GM21367 (cell line): ENCODE data around the gene F3.

Experiments
- ATAC-seq: cut with Tn5 transposase; IDR thresholded peaks from one replicate; pipeline ENCODE4 v1.9.1; 2021; ENCODE audit not compliant: unreplicated experiment

The F3 gene

DNA sequence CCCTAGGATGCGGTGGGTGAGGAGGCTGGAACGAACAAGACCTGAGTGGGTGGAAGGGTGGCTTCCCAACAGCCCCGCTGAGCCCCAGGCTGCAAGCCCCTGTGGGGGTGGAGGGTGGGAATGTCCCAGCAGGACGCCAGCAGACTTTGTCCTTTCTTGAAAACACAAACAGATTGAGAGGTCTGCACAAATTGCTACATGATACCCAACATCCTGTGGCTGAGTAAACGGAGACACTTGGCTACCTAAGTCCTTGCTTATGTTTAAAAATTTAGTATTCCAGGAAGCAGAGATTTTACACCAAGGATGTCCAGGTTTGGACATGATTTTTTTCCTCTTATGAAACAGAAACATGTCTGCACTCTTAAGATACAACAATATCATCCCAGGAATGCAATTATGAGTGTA, 11.8 kb upstream of the F3 start:
- no peak for ATAC-seq

- ATAC-seq: no peak
Observed at GRCh38 chr1:94552071-94552586, 10.6 kb upstream of the F3 start.

DNA sequence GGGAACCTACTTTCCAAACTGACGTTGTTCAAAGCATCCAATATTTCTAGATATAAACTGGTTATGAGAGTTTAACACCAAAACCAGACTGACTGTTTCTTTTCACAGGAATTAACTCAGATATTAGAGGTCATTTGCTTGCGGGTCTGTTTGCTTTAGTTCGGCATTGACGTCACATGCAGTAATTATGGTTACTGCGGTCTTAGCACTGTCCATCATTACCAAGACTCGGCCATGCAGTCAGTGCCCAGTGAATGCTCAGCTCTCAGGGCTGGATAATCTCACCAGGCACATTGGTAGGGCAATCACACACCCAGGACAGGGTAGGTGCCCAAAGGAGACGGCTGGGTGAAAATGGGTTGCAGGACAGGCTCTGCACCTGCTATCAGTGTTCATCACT, 9.9 kb upstream of the F3 start:
- ATAC-seq: no peak

- no peak for ATAC-seq
Observed at GRCh38 chr1:94550800-94551241, 9.3 kb upstream of the F3 start.

- ATAC-seq: no peak
Observed at GRCh38 chr1:94550396-94550795, 8.8 kb upstream of the F3 start.

DNA sequence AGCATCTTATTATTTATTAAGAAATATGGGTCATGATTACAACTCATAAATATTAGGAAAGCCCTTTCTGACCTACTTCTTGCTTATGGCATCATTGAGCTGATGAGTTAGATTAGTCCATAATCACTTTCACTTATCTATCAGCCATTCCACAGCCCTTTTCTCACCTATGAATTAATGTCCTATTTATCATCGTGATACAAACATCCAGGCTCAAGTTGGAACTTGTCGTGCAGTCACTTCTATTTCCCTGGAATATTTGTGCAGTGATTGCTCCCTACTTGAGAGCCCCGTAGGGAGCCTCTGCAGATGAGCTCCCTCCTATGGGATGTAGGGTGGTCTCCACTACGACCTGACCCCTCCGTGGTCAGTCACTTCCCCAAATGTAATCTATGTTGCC, 8.1 kb upstream of the F3 start:
- ATAC-seq: no peak

- no peak for ATAC-seq
Observed at GRCh38 chr1:94544706-94545490, 3.3 kb upstream of the F3 start.

- no peak for ATAC-seq
Observed at GRCh38 chr1:94543893-94544635, 2.5 kb upstream of the F3 start.

GRCh38 chr1:94543001-94543400, 1.4 kb upstream of the F3 start:
- ATAC-seq: no peak

DNA sequence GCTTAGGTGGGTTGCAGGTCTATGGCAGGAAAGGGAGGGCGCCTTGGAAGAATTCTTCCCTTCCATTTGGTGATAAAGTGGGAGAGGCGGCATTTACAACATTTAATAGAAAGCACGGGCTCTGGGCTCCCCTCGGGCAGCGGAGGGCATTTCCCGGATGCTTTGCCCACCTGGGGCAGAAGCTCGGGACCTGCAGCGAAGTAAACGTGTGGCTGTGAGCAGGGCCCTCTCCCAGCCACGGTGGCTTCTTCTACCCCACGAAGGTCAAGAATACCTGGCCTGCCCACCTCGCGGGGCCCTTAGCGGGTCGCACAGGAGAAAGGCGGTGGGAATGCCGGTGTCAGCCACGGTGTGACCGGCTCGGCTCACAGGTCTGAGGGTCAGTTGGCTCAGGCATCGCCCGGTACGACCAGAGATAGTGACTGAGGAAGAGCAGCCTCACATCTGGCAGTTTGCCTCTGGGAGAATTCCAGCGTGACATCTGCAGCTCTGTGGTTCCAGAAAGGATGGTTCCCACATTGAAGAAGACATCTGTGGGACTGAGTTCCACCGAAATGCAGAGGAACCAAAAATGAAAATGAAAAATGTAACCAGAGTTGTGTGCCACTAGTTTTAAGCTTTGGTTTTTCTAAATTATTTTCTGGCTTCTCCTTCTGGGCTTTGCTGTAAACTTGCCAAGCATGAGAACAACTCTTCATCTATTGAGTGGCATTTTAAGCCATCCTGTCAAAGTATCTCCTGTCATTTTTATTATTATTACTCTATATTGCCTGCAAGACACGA, 720 bp upstream of the F3 start:
- no peak for ATAC-seq

GRCh38 chr1:94540440-94541245, 916 bp downstream of the F3 start:
- no peak for ATAC-seq

GRCh38 chr1:94539496-94539895, 2.1 kb downstream of the F3 start:
- no peak for ATAC-seq

- no peak for ATAC-seq
Observed at GRCh38 chr1:94538243-94538827, 3.2 kb downstream of the F3 start.

DNA sequence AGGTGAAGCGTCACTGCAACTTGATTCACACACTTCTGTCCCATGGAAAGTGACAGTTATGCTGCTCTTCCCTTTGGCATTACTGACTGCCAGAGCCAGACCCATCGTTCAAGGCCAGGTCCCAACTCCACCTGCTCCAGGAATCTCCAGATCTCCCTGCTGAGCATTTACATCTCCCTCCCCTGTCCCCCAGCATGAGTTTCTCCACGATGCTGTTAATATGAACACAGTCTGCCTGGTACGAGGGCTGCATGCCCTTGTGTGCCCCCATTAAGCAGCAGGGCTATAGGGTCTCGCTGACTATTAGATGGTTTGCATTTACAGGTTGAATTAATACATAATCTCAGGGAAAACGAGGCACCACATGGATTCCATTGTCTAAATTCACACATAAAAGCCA, 4.3 kb downstream of the F3 start:
- ATAC-seq: no peak

DNA sequence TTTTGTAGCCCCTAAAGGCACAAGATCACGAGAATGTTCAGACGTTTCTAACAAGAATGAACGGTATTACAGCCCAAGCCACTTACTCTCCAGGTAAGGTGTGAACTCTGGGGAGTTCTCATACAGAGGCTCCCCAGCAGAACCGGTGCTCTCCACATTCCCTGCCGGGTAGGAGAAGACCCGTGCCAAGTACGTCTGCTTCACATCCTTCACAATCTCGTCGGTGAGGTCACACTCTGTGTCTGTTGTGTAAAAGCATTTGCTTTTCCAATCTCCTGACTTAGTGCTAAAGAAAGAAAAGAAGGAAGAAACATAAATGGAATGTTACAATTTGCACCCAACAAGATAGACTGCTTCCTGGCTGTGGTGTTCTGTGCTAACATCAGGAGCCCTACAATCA, 5.7 kb downstream of the F3 start:
- no peak for ATAC-seq

DNA sequence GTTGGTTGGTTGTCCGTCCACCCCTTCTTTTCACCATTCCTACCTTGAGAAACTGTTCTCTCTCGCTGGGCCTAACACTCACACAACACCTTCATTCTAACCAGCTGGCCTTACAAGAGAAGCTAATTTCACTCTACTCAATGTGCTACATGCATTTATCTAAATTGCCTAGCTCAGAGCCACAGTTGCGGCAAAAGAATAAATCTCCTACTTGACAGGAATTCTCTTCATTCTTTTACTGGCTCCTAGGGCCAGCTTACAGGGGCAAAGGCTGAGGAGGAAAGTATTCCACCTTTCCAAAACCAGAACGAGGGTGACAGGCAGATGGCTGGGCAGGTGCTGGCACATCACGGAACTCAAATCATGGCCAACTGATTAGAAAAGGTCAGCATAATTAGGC, 6.5 kb downstream of the F3 start:
- ATAC-seq: no peak

GRCh38 chr1:94532077-94532476, 9.5 kb downstream of the F3 start:
- ATAC-seq: no peak

GRCh38 chr1:94531664-94532063, 9.9 kb downstream of the F3 start:
- ATAC-seq: no peak

GRCh38 chr1:94530373-94530878, 11.1 kb downstream of the F3 start:
- no peak for ATAC-seq

DNA sequence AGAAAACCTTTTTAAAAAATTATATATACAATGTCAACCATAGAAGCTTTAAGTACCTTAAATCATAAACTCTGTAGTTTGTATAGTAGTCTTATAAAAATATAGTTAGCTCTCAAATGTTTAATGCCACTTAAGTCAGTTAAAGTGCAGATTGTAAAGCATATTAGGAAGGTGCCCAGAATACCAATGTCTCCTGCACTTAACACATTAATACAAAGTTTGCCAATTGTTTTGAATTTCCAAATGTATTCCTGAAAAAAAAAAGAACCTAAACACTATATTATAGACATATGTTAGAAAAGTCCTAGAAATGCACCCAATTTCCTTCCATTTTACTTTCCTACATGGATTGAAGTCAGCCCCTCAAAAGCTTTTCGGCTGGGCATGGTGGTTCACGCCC, 12.1 kb downstream of the F3 start:
- no peak for ATAC-seq
